ENCODE data around the gene TK1. TPM values are rescaled to one million over a fixed set of nuclear protein-coding genes. Genes with fewer than 3 reads are reported as not detected.

TK1 gene
- total RNA-seq, 1 donor from 2014 or later, result 5.2 TPM

- DNase-seq (ENCODE audit: missing footprints) (no peak), ATAC-seq (no peak)
- intact Hi-C loops (cut with DNase I), result no loop called here
Observed at GRCh38 chr17:78224231-78225087, 37.6 kb upstream of the TK1 start.

GRCh38 chr17:78223765-78224164, 36.9 kb upstream of the TK1 start:
- DNase-seq (ENCODE audit: missing footprints), result no peak
- no peak for ATAC-seq
- intact Hi-C loops (cut with DNase I), result no loop called here

- intact Hi-C loops (cut with DNase I), result no loop called here
- no peak for ATAC-seq
- no peak for DNase-seq (ENCODE audit: missing footprints)
Observed at GRCh38 chr17:78223061-78223460, 36.2 kb upstream of the TK1 start.

GRCh38 chr17:78219396-78220150, 32.7 kb upstream of the TK1 start:
- no peak for DNase-seq (ENCODE audit: missing footprints)
- intact Hi-C loops (cut with DNase I), result no loop called here
- ATAC-seq, result no peak

GRCh38 chr17:78214706-78215061, 27.8 kb upstream of the TK1 start:
- DNase-seq (ENCODE audit: missing footprints), result no peak
- intact Hi-C loops (cut with DNase I), result no loop called here
- no peak for ATAC-seq

GRCh38 chr17:78214016-78214705, 27.3 kb upstream of the TK1 start, which contains the start of gene BIRC5:
Gene BIRC5 (plus strand): TSS chr17:78214253. CDS start chr17:78214317, 64 bp downstream.
- ATAC-seq (peak; percentile 99), DNase-seq (ENCODE audit: missing footprints) (peak; percentile 97)
- intact Hi-C loops (cut with DNase I), result no loop called here

GRCh38 chr17:78211032-78211431, 24.2 kb upstream of the TK1 start:
- DNase-seq (ENCODE audit: missing footprints) (no peak), ATAC-seq (no peak)
- intact Hi-C loops (cut with DNase I), result no loop called here

GRCh38 chr17:78210111-78210510, 23.3 kb upstream of the TK1 start:
- intact Hi-C loops (cut with DNase I), result no loop called here
- DNase-seq (ENCODE audit: missing footprints) (no peak), ATAC-seq (no peak)

- intact Hi-C loops (cut with DNase I), result no loop called here
- no peak for ATAC-seq
- no peak for DNase-seq (ENCODE audit: missing footprints)
Observed at GRCh38 chr17:78208486-78208885, 21.6 kb upstream of the TK1 start.

- intact Hi-C loops (cut with DNase I), result no loop called here
- ATAC-seq (no peak), DNase-seq (ENCODE audit: missing footprints) (no peak)
Observed at GRCh38 chr17:78206298-78206697, 19.4 kb upstream of the TK1 start.

GRCh38 chr17:78205124-78205775, 18.4 kb upstream of the TK1 start:
- no peak for ATAC-seq
- intact Hi-C loops (cut with DNase I), result no loop called here

GRCh38 chr17:78204387-78205123, 17.7 kb upstream of the TK1 start:
- intact Hi-C loops (cut with DNase I), result no loop called here
- DNase-seq (ENCODE audit: missing footprints), result no peak
- no peak for ATAC-seq

More at GRCh38 chr17:78205124-78205775, 18.4 kb upstream of the TK1 start:
- DNase-seq (ENCODE audit: missing footprints), result no peak

GRCh38 chr17:78202666-78203065, 15.8 kb upstream of the TK1 start:
- ATAC-seq (no peak), DNase-seq (ENCODE audit: missing footprints) (no peak)
- intact Hi-C loops (cut with DNase I), result no loop called here

GRCh38 chr17:78200451-78200850, 13.6 kb upstream of the TK1 start:
- intact Hi-C loops (cut with DNase I), result no loop called here
- ATAC-seq (no peak), DNase-seq (ENCODE audit: missing footprints) (no peak)

GRCh38 chr17:78197147-78197832, 10.4 kb upstream of the TK1 start:
- ATAC-seq (peak; percentile 63), DNase-seq (ENCODE audit: missing footprints) (peak; percentile 72)
- intact Hi-C loops (cut with DNase I), result no loop called here

- intact Hi-C loops (cut with DNase I), result no loop called here
- DNase-seq (ENCODE audit: missing footprints) (no peak), ATAC-seq (no peak)
Observed at GRCh38 chr17:78196716-78197115, 9.9 kb upstream of the TK1 start.

- intact Hi-C loops (cut with DNase I), result loop anchor here (2.0 to 10.0 kb wide), 2 partner anchors 73 to 161 kb away; no protein-coding TSS in a partner anchor
- ATAC-seq (peak; percentile 29), DNase-seq (ENCODE audit: missing footprints) (no peak)
Observed at GRCh38 chr17:78185981-78186691, 716 bp downstream of the TK1 start.
